ENCODE results near the gene NXN.
A peak's percentile ranks its signal among the peaks of the same experiment; 100 is the strongest.
"Not testable (repeated sequence)": the region's sequence is repeated elsewhere in the genome, so short reads cannot be mapped to it uniquely, and the experiment has no call there.

The NXN gene

GRCh38 chr17:882827-883585, 96.6 kb downstream of the NXN start:
- peaks cover 37% of the 10 kb centered on the region for H3K4me1 ChIP-seq (ENCODE audit: control insufficient read depth, insufficient read depth, low read length)
- H3K9ac ChIP-seq (ENCODE audit: low read length) = peak overlapping the region; percentile 1
- H3K27ac ChIP-seq (ENCODE audit: low read depth, low read length) = no peak overlapping the region

GRCh38 chr17:881778-882177, 97.8 kb downstream of the NXN start:
- H3K27ac ChIP-seq (ENCODE audit: low read depth, low read length) = no peak overlapping the region
- H3K4me3 ChIP-seq (ENCODE audit: low read depth, low read length) = no peak overlapping the region
- no peak overlapping the region for H3K9ac ChIP-seq (ENCODE audit: low read length)
- no peaks in the 10 kb centered on the region for H3K9me3 ChIP-seq (ENCODE audit: control insufficient read depth, insufficient read depth, low read depth, low read length)
- H3K27me3 ChIP-seq (ENCODE audit: control insufficient read depth, insufficient read depth, low read length) = no peaks in the 10 kb centered on the region
- H3K36me3 ChIP-seq (ENCODE audit: control insufficient read depth, insufficient read depth, low read length) = no peaks in the 10 kb centered on the region
- H3K4me1 ChIP-seq (ENCODE audit: control insufficient read depth, insufficient read depth, low read length) = peaks cover 42% of the 10 kb centered on the region

More at GRCh38 chr17:882827-883585, 96.6 kb downstream of the NXN start:
- no peaks in the 10 kb centered on the region for H3K27me3 ChIP-seq (ENCODE audit: control insufficient read depth, insufficient read depth, low read length)
- H3K9me3 ChIP-seq (ENCODE audit: control insufficient read depth, insufficient read depth, low read depth, low read length) = no peaks in the 10 kb centered on the region
- H3K4me3 ChIP-seq (ENCODE audit: low read depth, low read length) = no peak overlapping the region
- H3K36me3 ChIP-seq (ENCODE audit: control insufficient read depth, insufficient read depth, low read length) = 0 out of 2 replicates have a peak, but pooled peaks cover 2% of the 10 kb centered on the region

- H3K4me1 ChIP-seq (ENCODE audit: control insufficient read depth, insufficient read depth, low read length) = peaks cover 46% of the 10 kb centered on the region
- H3K4me3 ChIP-seq (ENCODE audit: low read depth, low read length) = no peak overlapping the region
- H3K27ac ChIP-seq (ENCODE audit: low read depth, low read length) = peak overlapping the region; percentile 35; the same call in 1 of the 2 replicates
- H3K27me3 ChIP-seq (ENCODE audit: control insufficient read depth, insufficient read depth, low read length) = no peaks in the 10 kb centered on the region
- H3K9ac ChIP-seq (ENCODE audit: low read length) = peak overlapping the region; percentile 32
- H3K36me3 ChIP-seq (ENCODE audit: control insufficient read depth, insufficient read depth, low read length) = no peaks in the 10 kb centered on the region
- no peaks in the 10 kb centered on the region for H3K9me3 ChIP-seq (ENCODE audit: control insufficient read depth, insufficient read depth, low read depth, low read length)
Measured at GRCh38 chr17:880443-881269, 98.9 kb downstream of the NXN start.

GRCh38 chr17:879546-880442, 99.8 kb downstream of the NXN start:
- Histone ChIP-seq H3K9ac (ENCODE audit: low read length) (no peak overlapping the region), H3K36me3 (ENCODE audit: control insufficient read depth, insufficient read depth, low read length) (no peaks in the 10 kb centered on the region), H3K4me3 (ENCODE audit: low read depth, low read length) (no peak overlapping the region), H3K27ac (ENCODE audit: low read depth, low read length) (peak overlapping the region; percentile 35; the same call in 1 of the 2 replicates), H3K9me3 (ENCODE audit: control insufficient read depth, insufficient read depth, low read depth, low read length) (no peaks in the 10 kb centered on the region), H3K27me3 (ENCODE audit: control insufficient read depth, insufficient read depth, low read length) (no peaks in the 10 kb centered on the region), H3K4me1 (ENCODE audit: control insufficient read depth, insufficient read depth, low read length) (peaks cover 45% of the 10 kb centered on the region)

GRCh38 chr17:877630-878029, 101.9 kb downstream of the NXN start:
- peaks cover 2% of the 10 kb centered on the region; the same call in 1 of the 2 replicates for H3K36me3 ChIP-seq (ENCODE audit: control insufficient read depth, insufficient read depth, low read length)
- no peak overlapping the region for H3K4me3 ChIP-seq (ENCODE audit: low read depth, low read length)
- H3K9me3 ChIP-seq (ENCODE audit: control insufficient read depth, insufficient read depth, low read depth, low read length) = peaks cover 6% of the 10 kb centered on the region; the same call in 1 of the 2 replicates
- H3K27ac ChIP-seq (ENCODE audit: low read depth, low read length) = no peak overlapping the region
- peaks cover 34% of the 10 kb centered on the region for H3K4me1 ChIP-seq (ENCODE audit: control insufficient read depth, insufficient read depth, low read length)
- no peak overlapping the region for H3K9ac ChIP-seq (ENCODE audit: low read length)
- no peaks in the 10 kb centered on the region for H3K27me3 ChIP-seq (ENCODE audit: control insufficient read depth, insufficient read depth, low read length)

- Histone ChIP-seq H3K9me3 (ENCODE audit: control insufficient read depth, insufficient read depth, low read depth, low read length) (peaks cover 6% of the 10 kb centered on the region; the same call in 1 of the 2 replicates), H3K27ac (ENCODE audit: low read depth, low read length) (no peak overlapping the region), H3K4me1 (ENCODE audit: control insufficient read depth, insufficient read depth, low read length) (peaks cover 30% of the 10 kb centered on the region), H3K36me3 (ENCODE audit: control insufficient read depth, insufficient read depth, low read length) (peaks cover 2% of the 10 kb centered on the region; the same call in 1 of the 2 replicates), H3K4me3 (ENCODE audit: low read depth, low read length) (no peak overlapping the region), H3K27me3 (ENCODE audit: control insufficient read depth, insufficient read depth, low read length) (no peaks in the 10 kb centered on the region), H3K9ac (ENCODE audit: low read length) (no peak overlapping the region)
Measured at GRCh38 chr17:876272-876671, 103.3 kb downstream of the NXN start.

- not testable (repeated sequence) for H3K36me3 ChIP-seq (ENCODE audit: control insufficient read depth, insufficient read depth, low read length); H3K4me3 ChIP-seq (ENCODE audit: low read depth, low read length); H3K27me3 ChIP-seq (ENCODE audit: control insufficient read depth, insufficient read depth, low read length); H3K9ac ChIP-seq (ENCODE audit: low read length); H3K27ac ChIP-seq (ENCODE audit: low read depth, low read length); H3K9me3 ChIP-seq (ENCODE audit: control insufficient read depth, insufficient read depth, low read depth, low read length)
- H3K4me1 ChIP-seq (ENCODE audit: control insufficient read depth, insufficient read depth, low read length) = peaks cover 20% of the 10 kb centered on the region
Measured at GRCh38 chr17:874590-874989, 105.0 kb downstream of the NXN start.

GRCh38 chr17:872855-873254, 106.7 kb downstream of the NXN start:
- peaks cover 15% of the 10 kb centered on the region for H3K4me1 ChIP-seq (ENCODE audit: control insufficient read depth, insufficient read depth, low read length)
- H3K9ac ChIP-seq (ENCODE audit: low read length) = no peak overlapping the region
- no peaks in the 10 kb centered on the region for H3K27me3 ChIP-seq (ENCODE audit: control insufficient read depth, insufficient read depth, low read length)
- peaks cover 6% of the 10 kb centered on the region; the same call in 1 of the 2 replicates for H3K9me3 ChIP-seq (ENCODE audit: control insufficient read depth, insufficient read depth, low read depth, low read length)
- no peak overlapping the region for H3K27ac ChIP-seq (ENCODE audit: low read depth, low read length)
- no peak overlapping the region for H3K4me3 ChIP-seq (ENCODE audit: low read depth, low read length)
- H3K36me3 ChIP-seq (ENCODE audit: control insufficient read depth, insufficient read depth, low read length) = peaks cover 2% of the 10 kb centered on the region; the same call in 1 of the 2 replicates

GRCh38 chr17:871751-872519, 107.6 kb downstream of the NXN start:
- Histone ChIP-seq H3K9me3 (ENCODE audit: control insufficient read depth, insufficient read depth, low read depth, low read length) (peaks cover 6% of the 10 kb centered on the region; the same call in 1 of the 2 replicates), H3K27ac (ENCODE audit: low read depth, low read length) (no peak overlapping the region), H3K4me1 (ENCODE audit: control insufficient read depth, insufficient read depth, low read length) (peaks cover 9% of the 10 kb centered on the region; the same call in 1 of the 2 replicates), H3K27me3 (ENCODE audit: control insufficient read depth, insufficient read depth, low read length) (no peaks in the 10 kb centered on the region), H3K36me3 (ENCODE audit: control insufficient read depth, insufficient read depth, low read length) (peaks cover 4% of the 10 kb centered on the region; the same call in 1 of the 2 replicates), H3K9ac (ENCODE audit: low read length) (no peak overlapping the region), H3K4me3 (ENCODE audit: low read depth, low read length) (no peak overlapping the region)

All from HUES6 (cell line).